Medulla oblongata (tissue), 1 donor: ENCODE data around the gene PAQR6.

ENCODE experiments used
- DNase-seq: peaks from one replicate; pipeline ENCODE4 v3.0.0-alpha.2; 2015; ENCODE audit errors: extremely low spot score

Gene PAQR6

DNA sequence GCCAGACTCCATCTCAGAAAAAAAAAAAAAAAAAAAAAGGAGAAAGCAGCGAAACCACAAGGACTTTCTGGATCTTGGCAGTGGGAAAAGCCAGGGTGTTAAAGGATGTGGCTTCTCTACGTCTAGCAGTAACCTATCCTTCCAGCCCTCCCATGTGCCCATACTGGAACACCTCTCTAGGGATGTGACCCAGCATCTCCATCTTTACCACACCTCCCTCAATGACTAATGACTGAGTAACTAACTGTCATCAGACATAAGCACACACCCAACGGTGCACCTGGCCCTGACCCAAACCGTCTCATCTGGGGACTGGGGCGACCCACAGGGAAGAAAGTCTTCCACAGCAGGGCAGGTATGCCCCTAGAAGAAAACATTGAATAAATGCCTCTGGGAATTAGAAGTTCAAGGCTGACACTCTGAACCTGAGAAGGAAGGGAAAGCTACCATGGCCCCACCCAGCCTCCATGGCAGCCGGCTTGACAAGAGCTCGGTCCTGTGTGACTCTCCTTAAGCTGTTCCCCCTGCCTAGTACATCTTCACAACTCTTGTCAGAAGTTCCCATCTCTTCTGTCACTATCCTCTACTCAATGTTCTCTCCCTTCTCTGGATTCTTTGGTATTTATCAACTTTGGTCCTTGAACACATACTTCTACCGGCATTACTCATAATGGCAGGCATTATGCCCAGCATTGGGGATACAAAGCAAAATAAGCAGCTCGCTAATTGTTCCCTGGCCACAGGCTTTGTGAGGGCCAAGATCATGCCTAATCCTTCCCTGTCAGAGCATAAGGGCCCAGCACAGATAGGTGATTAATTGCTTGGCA lies 14.8 kb upstream of the PAQR6 start:
- DNase-seq, result no peak

DNA sequence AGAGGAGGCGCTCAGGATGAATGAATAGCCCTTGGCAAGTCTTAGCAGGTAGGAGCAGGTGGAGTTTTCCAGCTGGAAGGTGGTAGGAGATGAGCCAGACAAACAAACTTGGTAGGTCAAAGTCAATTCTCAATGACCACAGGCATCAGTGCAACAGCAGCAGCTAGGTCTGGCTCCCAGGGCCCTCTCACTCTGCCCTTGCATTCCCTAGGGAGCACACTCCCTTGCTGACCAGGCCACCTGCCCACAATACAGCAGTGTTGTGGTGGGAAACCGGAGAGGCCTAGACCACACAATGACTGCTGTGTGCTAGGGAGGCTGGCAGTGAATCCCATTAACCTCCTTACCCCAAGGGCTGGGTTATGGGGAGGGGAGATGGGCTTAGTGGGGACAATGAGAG lies 13.0 kb upstream of the PAQR6 start:
- DNase-seq, result peak; percentile 90

DNA sequence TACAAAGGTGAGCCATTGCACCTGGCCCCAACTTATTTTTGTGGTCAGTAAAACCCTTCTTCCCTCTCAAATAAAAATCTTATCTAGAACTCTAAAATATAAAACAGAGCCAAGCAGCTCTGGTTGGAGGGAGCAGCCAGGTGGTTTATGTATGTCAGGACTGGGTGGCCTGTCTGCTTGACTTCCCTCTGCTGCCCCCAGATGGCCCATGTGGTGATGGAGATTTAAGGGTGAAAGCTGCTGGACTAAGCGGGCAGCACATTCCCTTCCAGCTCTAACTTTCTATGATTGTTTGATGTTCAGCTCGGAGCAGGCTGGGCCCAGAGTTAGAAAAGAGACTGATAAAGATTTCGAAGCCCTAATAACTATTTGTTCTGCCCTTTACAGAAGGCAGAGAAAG lies 11.9 kb upstream of the PAQR6 start:
- peak; percentile 79 for DNase-seq

DNA sequence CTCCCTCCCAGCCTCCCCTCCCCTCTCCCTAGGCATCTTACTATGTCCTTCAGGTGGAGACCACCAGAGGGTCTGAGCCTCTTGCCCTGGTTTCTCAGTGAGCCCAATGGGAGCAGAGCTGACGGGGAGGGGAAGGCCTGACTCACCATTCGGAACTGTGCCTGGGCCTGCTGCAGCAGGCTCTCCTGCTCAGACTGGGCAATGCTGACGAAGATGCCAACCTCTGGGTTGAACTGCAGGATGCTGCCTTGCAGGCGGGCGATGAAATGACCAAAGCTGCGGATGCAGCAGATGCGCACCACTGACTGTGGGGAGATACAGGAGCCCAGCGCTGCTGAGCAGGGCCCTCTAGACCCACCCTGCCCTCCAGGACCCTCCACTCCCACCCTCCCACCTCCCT lies 11.0 kb upstream of the PAQR6 start:
- DNase-seq, result no peak

DNA sequence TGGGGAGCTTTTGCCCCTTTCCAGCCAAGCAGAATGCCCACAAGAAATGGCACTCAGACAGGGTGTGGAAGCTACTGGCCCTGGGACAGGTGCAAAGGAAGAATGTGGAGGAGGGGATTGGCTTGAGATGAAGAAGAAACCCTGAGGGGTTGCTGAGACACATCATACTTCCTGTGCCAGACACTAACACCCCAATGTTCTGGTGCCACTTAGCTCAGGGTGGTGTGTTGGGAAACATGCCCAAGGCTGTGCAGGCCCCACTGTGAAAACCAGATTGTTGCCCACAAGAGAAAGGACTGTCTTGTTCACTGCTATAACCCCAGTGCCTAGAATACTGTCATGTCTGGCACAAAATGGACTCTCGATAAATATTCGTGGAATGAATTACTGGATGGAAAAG lies 9.9 kb upstream of the PAQR6 start:
- DNase-seq, result peak; percentile 55

DNA sequence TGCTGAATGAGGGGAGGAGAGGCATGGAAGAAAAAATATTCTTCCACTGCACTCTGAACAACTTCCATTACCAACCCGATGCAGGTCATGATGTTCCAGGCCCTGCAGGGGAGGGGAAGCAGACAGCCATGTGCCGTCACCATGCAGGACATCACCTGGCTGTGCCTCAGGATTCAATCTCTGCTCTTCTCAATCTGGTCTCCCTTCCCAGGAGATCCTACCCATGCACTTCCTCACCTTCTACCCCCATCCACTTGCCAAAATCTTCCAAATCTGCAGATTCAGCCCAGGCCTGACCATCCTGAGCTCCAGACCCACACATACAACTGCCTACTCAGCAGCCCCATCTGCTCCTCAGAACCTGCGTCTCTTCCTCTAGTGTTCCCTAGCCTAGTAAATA lies 5.8 kb upstream of the PAQR6 start:
- DNase-seq, result no peak

DNA sequence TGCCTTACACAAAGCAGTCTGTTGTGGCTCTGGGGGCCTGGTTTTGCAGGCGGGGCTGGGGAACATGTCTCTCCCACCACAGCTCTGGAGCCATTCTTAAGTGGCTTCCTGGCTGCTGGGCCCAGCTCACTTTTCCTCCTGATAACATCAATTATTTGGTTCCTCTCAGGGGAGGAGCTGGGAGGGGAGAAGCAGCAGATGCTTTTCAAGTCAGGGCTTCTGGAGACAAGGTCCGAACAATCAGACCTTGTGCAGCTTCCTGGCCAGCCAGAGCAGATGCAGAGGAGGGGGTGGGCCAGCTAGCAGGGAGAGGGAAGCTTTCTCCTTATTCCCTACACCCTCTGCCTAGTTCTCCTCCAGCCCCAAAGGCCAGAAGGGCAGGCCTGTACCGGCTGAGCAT lies 3.7 kb upstream of the PAQR6 start:
- DNase-seq, result peak; percentile 52

DNA sequence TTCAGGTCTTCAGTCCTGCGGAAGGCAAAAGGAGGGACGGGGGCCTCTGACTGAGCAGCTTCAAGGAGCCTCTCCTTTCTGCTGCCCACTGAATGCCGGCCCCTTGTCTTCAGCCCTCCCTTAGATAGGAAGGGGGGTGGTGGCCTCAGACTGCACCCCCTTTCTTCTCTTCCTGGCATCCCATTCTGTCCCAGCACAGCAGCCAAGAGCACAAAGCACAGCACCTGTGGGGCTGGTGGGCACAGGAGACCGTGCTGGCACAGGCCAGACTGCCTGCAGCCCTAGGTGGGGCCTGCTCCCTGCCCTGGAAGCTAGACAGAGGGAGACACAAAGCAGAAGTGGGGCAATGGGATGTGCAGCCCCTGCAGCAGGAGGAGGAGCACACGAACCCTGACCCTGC lies 1.7 kb upstream of the PAQR6 start:
- DNase-seq, result no peak

DNA sequence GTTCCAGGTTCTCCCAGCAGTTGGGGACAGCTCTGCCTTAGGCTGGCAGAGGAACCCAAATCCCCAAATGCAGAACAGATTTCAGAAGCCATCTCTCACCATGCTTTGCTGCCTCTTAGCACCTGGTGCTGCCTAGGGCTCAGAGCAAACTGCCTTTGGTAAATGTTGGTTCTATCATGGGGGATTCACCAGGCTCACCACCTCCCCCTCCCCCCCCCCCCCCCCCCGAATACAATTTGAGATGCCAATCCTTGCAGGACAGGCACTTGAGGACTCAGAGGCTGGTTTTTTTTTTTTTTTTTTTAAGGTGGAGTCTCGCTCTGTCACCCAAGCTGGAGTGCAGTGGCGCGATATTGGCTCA lies 447 bp upstream of the PAQR6 start:
- DNase-seq, result no peak

DNA sequence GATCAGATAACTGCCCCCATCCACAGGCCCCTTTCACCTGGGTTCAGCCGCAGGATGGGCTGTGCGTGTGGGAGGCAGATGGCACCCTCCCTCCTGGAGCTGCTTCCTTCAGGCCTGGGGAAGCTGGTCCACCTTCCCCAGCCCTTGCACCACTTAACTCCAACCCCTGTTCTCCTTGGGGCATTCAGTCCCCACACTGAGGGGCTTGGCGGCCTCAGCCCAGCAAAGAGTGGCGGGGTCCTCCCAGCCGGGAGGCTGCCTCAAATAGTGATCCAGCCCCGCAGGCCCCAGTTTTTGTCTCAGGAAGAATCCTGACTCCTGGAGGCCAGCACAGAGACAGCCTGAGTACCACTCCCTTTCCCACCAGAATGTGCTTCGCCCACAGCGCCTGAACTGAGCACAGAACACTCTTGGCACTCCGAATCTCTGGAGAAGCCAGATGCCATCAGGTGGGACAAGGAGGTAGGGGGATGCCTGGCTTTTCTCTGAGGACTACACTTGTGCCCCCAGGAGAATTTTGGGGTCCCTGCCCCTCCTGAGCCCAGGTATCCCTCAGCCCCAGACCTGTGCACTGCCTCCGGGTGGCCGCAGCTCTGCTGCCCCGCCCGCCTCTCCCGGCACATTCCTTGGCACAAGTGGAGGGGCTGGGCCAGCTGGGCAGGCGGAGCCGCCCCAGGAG lies 936 bp downstream of the PAQR6 start:
- peak; percentile 58 for DNase-seq

DNA sequence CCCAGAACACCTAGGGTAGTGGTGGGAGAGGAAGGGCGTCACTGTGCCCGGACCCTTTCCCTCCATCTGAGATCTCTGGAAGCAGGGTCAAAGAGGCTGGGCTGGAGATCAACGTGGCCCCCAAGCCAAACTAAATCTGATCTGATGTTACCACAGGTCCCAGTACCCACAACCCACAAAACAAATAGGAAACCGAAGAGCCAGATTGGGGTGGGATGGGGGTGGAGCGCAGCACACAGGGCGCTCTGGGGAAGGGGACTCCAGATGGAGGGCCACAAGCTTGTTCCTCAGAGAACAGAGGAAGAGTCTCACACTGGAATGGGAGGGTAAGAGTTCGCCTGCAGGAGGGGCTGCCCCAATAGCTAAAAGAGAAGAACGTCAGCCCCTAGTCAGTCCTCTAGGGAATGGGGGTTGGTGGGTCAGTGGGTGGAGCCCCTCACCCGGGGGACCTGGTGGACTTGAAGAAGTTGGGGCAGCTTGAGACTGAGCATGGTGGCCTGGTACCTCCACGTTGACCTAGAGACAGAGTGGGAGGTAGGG lies 1.5 kb downstream of the PAQR6 start:
- DNase-seq, result no peak

DNA sequence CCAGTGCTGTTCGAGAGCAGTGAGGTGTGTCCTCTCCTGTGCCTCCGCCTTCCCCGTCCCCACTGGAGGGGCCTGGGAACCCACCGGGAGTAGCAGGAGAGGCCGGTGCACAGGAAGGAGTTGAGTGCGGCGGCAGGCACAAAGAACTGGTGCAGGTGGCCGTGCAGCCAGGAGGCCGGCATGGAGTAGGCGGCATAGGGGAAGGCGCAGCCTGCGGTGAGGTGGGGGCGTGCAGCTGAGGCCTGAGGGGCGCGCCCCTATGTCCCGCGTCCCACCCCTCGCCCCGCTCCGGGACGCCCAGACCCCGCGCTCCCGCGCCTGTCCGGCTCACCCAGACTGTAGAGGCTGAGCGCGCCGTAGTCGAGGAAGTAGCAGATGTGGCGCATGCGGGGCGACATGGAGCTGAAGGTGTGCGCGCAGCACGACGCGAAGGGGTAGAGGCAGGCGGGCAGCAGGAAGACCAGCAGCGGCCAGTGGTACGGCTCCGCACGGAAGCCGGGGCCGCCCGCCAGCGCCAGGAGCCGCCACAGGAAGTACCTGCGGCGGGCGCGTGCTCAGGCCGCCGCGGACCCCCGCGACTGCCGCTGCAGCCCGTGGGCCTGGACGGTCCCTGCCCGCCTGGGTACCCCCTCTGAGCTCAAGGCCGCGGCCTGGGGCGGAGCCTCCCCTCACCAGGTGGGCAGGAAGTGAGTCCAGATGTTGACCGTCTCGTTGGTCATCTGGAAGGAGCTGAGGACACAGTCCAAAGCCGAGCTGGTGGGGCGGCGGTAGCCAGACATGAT lies 2.2 kb downstream of the PAQR6 start:
- no peak for DNase-seq

DNA sequence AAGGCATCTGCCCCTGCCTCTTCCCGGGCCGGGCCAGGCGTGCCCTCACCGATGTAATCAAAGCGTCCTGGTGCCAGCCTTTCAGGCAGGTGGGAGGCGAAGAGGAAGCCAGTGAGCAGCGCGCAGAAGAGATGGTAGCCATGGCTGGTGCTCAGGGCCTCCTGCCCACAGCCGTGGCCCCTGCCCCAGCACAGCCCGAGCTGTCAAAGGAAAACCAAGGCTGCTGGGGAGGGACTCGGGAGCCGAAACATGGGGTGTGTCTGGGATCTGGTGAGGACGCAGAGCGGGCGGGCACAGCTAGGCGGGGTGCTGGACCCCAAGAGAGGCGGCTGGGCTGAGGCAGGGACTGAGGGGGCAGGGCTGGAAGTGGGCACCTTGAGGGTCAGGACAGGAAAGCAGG lies 3.1 kb downstream of the PAQR6 start:
- DNase-seq, result no peak

DNA sequence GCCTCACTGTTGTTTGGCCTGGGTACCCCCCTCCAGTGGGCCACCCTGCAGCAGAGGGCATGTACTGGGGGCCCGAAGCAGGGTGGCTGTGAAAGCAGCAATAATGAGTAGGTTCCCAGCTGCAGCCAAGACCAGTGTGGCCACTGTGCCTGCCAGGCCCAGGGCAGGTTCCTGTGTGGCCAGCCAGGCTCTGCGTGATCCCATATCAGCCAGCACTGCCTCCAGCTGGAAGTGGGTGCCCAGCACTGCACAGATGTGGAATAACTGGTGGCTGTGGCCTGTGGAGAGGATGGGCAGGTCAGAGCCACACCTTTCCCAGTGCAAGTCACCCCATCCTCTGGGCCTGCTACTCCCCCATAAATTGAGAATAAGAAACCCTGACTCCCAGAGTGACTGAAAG lies 3.7 kb downstream of the PAQR6 start:
- DNase-seq, result no peak

DNA sequence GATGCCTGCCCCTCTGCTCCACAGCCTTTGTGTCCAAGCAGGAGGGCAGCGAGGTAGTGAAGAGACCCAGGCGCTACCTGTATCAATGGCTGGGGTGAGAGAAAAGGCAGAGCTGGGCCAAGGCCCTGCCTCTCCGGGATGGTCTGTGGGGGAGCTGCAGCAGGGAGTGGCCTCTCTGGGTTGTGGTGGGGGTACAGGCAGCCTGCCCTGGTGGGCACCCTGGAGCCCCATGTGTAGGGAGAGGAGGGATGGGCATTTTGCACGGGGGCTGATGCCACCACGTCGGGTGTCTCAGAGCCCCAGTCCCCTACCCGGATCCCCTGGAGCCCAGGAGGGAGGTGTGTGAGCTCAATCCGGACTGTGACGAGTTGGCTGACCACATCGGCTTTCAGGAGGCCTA lies 5.1 kb downstream of the PAQR6 start:
- DNase-seq, result no peak

DNA sequence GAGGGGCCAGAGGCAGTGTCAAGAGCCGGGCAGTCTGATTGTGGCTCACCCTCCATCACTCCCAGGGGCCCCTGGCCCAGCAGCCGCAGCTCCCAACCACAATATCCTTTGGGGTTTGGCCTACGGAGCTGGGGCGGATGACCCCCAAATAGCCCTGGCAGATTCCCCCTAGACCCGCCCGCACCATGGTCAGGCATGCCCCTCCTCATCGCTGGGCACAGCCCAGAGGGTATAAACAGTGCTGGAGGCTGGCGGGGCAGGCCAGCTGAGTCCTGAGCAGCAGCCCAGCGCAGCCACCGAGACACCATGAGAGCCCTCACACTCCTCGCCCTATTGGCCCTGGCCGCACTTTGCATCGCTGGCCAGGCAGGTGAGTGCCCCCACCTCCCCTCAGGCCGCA lies 5.9 kb downstream of the PAQR6 start, which contains the start of gene BGLAP:
Gene BGLAP (plus strand): TSS at position 259 of the 400 bp plus-strand sequence. CDS start 48 bp downstream, at position 307.
- DNase-seq, result no peak

DNA sequence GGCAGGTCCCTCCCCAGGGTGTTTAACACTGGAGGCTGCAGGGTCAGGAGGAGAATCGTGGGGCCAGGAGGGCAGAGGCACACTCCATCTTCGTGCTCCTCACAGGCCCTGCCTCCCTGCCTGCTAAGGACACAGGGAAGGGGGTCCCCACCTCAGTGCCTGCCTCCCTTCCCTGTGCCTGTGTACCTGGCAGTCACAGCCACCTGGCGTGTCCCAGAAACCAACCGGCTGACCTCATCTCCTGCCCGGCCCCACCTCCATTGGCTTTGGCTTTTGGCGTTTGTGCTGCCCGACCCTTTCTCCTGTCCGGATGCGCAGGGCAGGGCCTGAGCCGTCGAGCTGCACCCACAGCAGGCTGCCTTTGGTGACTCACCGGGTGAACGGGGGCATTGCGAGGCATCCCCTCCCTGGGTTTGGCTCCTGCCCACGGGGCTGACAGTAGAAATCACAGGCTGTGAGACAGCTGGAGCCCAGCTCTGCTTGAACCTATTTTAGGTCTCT lies 6.5 kb downstream of the PAQR6 start:
- DNase-seq, result no peak

DNA sequence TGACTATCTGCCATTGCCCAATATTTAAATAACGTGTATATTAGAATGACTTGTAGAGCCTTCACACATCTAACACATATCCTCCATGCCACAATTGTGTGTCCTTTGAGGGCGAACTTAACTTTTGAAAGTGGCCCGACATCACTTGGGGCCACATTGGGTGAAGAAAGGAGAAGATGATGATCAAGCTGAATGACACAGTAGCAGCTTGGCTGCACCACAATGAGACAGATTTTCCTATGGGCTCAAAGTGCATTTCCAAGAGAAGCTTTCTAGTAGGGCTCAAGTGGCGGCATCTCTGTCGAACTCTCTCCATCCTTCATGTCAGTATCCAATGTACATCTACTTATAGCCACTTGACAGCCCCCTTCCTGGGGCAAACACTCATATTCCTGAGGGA lies 9.6 kb downstream of the PAQR6 start:
- DNase-seq, result no peak

DNA sequence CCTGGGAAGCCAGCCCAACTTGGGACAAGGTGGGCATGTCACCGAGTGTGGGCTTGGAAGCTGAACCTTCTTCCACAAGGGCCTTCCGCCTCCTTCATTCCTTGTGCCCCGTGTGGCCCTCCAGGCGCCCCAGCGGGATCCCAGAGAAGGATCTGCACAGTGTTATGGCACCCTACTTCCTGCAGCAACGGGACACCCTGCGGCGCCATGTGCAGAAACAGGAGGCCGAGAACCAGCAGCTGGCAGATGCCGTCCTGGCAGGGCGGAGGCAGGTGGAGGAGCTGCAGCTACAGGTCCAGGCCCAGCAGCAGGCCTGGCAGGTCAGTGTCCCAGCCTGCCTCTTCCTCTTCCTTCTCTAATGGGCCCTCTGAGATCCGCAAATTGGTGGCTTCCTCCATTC lies 11.7 kb downstream of the PAQR6 start:
- DNase-seq, result no peak

DNA sequence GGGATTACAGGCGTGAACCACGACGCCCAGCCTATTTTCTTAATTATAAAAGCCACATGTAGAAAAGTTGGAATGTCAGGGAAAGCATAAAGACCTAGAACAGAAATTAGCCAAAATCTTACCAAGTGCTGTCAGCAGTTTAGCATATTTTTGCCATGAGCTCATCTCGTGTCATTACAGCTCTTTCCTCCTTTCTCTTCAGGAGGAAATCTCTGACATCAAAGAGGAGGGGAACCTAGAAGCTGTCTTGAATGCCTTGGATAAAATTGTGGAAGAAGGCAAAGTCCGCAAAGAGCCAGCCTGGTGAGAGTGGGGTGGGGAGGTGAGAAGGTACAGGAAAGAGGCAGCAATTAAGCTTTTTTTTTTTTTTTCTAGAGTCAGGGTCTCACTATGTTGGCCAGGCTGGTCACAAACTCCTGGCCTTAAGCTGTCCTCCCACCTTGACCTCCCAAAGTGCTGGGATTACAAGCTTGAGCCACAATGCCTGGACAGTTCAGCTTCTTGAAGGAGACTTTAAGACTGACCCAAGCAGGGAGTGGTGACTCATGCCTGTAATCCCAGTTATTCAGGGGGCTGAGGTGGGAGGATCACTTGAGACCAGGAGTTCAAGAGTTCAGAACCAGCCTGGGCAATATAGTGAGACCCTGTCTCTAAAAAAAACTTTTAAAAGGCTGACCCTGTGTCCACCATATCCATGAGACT lies 14.3 kb downstream of the PAQR6 start:
- DNase-seq, result no peak

DNA sequence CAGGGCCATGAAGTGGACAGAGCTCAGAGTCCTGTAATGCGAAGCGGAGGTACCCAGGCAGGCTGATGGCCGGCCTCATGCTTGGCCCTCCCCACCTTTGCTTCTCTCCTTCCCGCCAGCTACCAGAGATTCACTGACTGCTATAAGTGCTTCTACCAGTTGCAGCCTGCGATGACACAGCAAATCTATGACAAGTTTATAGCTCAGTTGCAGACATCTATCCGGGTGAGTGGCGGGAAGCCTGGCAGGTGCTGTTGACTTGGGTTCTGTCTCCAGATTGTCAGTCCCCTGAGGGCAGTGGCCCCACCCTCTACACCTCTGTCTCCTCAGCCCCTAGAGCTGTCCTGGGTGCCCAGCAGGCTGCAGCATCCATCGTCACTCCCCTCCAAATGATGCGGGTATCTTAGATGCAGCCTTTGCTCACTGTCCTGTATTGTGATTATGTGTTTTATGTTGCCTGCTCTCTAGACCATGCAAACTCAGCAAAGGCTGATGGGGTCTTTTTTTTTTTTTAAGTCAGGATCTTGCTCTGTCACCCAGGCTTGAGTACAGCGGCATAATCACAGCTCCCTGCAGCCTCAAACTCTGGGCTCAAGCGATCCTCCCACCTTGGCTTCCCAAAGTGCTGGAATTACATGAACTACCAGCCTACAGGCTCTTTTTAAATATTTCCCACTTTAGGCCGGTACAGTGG lies 15.5 kb downstream of the PAQR6 start:
- DNase-seq, result no peak
